ENCODE measurements around the gene C1QC.

Gene C1QC

DNA sequence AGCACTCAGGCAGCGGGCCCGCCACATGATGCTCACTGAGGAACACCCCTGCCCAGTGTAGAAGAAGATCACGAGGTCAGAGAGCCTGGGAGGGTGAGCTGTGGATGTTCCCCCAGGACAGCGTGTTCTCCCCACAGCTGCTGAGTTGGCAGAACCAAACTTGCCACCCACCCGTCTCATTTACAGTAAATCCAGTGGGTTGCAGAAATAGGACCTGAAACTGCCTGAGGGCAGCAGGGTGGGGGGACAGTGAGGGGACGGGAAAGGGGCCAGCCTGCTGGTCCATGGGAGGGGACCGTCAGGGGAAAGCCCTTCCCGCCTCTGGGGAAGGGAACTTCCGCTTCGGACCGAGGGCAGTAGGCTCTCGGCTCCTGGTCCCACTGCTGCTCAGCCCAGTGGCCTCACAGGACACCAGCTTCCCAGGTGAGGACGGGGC lies 9.5 kb downstream of the C1QC start, which contains the start of gene C1QB:
TSS of gene C1QB (plus strand) at position 356 of the 436 bp plus-strand sequence. CDS start 6,227 bp downstream, outside the sequence.
- Histone ChIP-seq H3K27me3 (ENCODE audit: control insufficient read depth in 3 of 3, insufficient read depth in 3 of 3, low read depth in 1 of 3, low read length in 3 of 3) (peaks cover 0 to 49% (median 2%) of the 10 kb centered on the region in 3 experiments), H3K18ac (ENCODE audit: low read length) (peak within 1 kb of the TSS; percentile 11), H2BK120ac (ENCODE audit: low read depth, low read length) (no peak within 1 kb of the TSS), H2BK15ac (ENCODE audit: low read length) (no peak within 1 kb of the TSS), H3K4ac (ENCODE audit: low read length) (no peak within 1 kb of the TSS), H3K9me3 (replicated peaks in 1 of 2; ENCODE audit: control insufficient read depth in 2 of 2, insufficient read depth in 1 of 2, low read depth in 1 of 2, low read length in 2 of 2) (peaks cover 0 to 2% of the 10 kb centered on the region in 2 donors), H2AK5ac (ENCODE audit: low read depth, low read length) (peak within 1 kb of the TSS; percentile 6), H3K4me2 (ENCODE audit: insufficient read depth, low read length, poor library complexity, severe bottlenecking) (no peak within 1 kb of the TSS), H3K14ac (ENCODE audit: low read length) (peak within 1 kb of the TSS; percentile 42), H4K8ac (ENCODE audit: low read depth, low read length) (no peak within 1 kb of the TSS), H3K79me1 (ENCODE audit: low read depth, low read length) (no peaks in the 10 kb centered on the region), H2BK12ac (ENCODE audit: low read length) (no peak within 1 kb of the TSS), H3K27ac (replicated peaks; ENCODE audit: low read length) (no peak within 1 kb of the TSS), H3K4me1 (ENCODE audit: control insufficient read depth in 2 of 2, insufficient read depth in 1 of 2, low read depth in 1 of 2, low read length in 2 of 2) (no peaks in the 10 kb centered on the region), H3K4me3 (ENCODE audit: low read length in 2 of 2) (no peak within 1 kb of the TSS), H3K9ac (ENCODE audit: low read depth, low read length, poor library complexity) (no peak within 1 kb of the TSS), H3K36me3 (replicated peaks in 1 of 2; ENCODE audit: control insufficient read depth in 2 of 2, insufficient read depth in 2 of 2, low read length in 2 of 2) (no peaks in the 10 kb centered on the region), H4K91ac (ENCODE audit: low read depth, low read length, poor library complexity) (no peak within 1 kb of the TSS), H2BK5ac (ENCODE audit: low read length) (no peak within 1 kb of the TSS), H2AFZ (ENCODE audit: low read length) (no peak within 1 kb of the TSS), H3K23ac (ENCODE audit: low read depth, low read length, poor library complexity) (peak within 1 kb of the TSS; percentile 16)
- no peak for DNase-seq (ENCODE audit: low spot score)
- no CpG with 5 or more reads among the region's 13 CpGs for WGBS, 2 donors (ENCODE audit: extremely low coverage in 2 of 2, insufficient read length in 2 of 2, insufficient replicate concordance in 1 of 2)

DNA sequence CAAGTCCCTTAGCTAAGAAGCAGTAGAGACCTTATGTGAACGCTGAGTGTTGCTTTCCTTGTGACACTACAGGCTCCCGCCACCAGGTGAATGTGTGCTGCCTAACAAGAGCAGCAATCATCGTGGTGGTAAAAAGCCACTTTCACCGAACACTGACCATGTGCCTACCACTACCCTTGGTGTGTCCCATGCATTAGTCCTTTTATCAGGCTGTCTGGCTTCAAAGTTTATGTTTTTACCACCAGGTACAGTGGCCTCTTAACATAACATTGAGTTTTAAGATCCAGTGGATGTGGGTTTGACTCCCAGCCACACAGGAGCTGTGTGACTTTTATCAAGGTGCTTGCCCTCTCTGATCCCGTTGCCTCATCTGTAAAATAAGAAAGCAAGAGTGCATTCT lies 11.3 kb downstream of the C1QC start:
- H4K8ac ChIP-seq (ENCODE audit: low read depth, low read length) = no peak overlapping the region
- H3K9ac ChIP-seq (ENCODE audit: low read depth, low read length, poor library complexity) = no peak overlapping the region
- no peak overlapping the region for H3K4me3 ChIP-seq (ENCODE audit: low read length in 2 of 2)
- H2AFZ ChIP-seq (ENCODE audit: low read length) = no peak overlapping the region
- no peak overlapping the region for H3K18ac ChIP-seq (ENCODE audit: low read length)
- no peak overlapping the region for H2BK15ac ChIP-seq (ENCODE audit: low read length)
- no peaks in the 10 kb centered on the region for H3K4me1 ChIP-seq (ENCODE audit: control insufficient read depth in 2 of 2, insufficient read depth in 1 of 2, low read depth in 1 of 2, low read length in 2 of 2)
- no peak overlapping the region for H2AK5ac ChIP-seq (ENCODE audit: low read depth, low read length)
- H4K91ac ChIP-seq (ENCODE audit: low read depth, low read length, poor library complexity) = no peak overlapping the region
- H3K79me1 ChIP-seq (ENCODE audit: low read depth, low read length) = no peaks in the 10 kb centered on the region
- H2BK120ac ChIP-seq (ENCODE audit: low read depth, low read length) = no peak overlapping the region
- H3K14ac ChIP-seq (ENCODE audit: low read length) = no peak overlapping the region
- no peak overlapping the region for H3K27ac ChIP-seq (replicated peaks; ENCODE audit: low read length)
- H3K4ac ChIP-seq (ENCODE audit: low read length) = no peak overlapping the region
- no peak overlapping the region for H2BK12ac ChIP-seq (ENCODE audit: low read length)
- no CpG with 5 or more reads among the region's 5 CpGs for WGBS, 2 donors (ENCODE audit: extremely low coverage in 2 of 2, insufficient read length in 2 of 2, insufficient replicate concordance in 1 of 2)
- peaks cover 0 to 49% (median 2%) of the 10 kb centered on the region in 3 experiments for H3K27me3 ChIP-seq (ENCODE audit: control insufficient read depth in 3 of 3, insufficient read depth in 3 of 3, low read depth in 1 of 3, low read length in 3 of 3)
- H3K36me3 ChIP-seq (replicated peaks in 1 of 2; ENCODE audit: control insufficient read depth in 2 of 2, insufficient read depth in 2 of 2, low read length in 2 of 2) = no peaks in the 10 kb centered on the region
- DNase-seq (ENCODE audit: low spot score) = no peak
- no peak overlapping the region for H3K23ac ChIP-seq (ENCODE audit: low read depth, low read length, poor library complexity)
- H3K9me3 ChIP-seq (replicated peaks in 1 of 2; ENCODE audit: control insufficient read depth in 2 of 2, insufficient read depth in 1 of 2, low read depth in 1 of 2, low read length in 2 of 2) = peaks cover 0 to 2% of the 10 kb centered on the region in 2 donors
- no peak overlapping the region for H3K4me2 ChIP-seq (ENCODE audit: insufficient read depth, low read length, poor library complexity, severe bottlenecking)
- H2BK5ac ChIP-seq (ENCODE audit: low read length) = no peak overlapping the region

DNA sequence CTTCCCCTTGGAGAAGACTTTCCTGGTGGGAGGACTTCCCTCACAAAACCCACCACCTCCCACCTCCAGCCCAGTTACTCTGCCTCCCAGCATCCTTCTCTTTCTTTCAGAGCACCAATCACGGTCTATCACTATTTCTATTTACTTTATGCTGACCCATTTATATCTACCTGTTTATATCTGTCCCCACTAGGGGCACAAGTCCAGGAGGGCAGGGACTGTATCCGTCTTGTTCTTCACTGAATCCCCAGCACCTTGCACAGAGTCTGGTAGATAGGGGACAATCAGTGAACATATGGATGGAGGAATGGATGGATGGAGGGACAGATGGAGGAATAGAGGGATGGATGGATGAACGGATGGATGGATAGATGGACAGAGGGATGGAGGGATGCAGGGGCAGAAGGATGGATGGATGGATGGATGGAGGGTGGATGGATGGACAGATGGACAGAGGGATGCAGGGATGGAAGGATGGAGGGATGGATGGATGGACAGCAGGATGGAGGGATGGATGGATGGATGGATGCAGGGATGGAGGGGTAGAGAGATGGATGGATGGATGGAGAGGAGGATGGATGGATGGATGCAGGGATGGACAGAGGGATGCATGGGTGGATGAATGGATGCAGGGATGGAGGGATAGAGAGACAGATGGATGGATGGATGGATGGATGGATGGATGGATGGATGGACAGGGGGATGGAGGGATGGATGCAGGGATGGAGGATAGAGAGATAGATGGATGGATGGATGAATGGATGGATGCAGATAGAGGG lies 15.1 kb downstream of the C1QC start:
- H4K91ac ChIP-seq (ENCODE audit: low read depth, low read length, poor library complexity) = no peak overlapping the region
- H2AFZ ChIP-seq (ENCODE audit: low read length) = no peak overlapping the region
- no peak overlapping the region for H3K4ac ChIP-seq (ENCODE audit: low read length)
- no peak overlapping the region for H3K27ac ChIP-seq (replicated peaks; ENCODE audit: low read length)
- no peak overlapping the region for H2BK15ac ChIP-seq (ENCODE audit: low read length)
- DNase-seq (ENCODE audit: low spot score) = no peak
- H3K79me1 ChIP-seq (ENCODE audit: low read depth, low read length) = no peaks in the 10 kb centered on the region
- H3K4me1 ChIP-seq (ENCODE audit: control insufficient read depth in 2 of 2, insufficient read depth in 1 of 2, low read depth in 1 of 2, low read length in 2 of 2) = no peaks in the 10 kb centered on the region
- no peak overlapping the region for H3K14ac ChIP-seq (ENCODE audit: low read length)
- H2BK5ac ChIP-seq (ENCODE audit: low read length) = no peak overlapping the region
- no peak overlapping the region for H3K18ac ChIP-seq (ENCODE audit: low read length)
- no peak overlapping the region for H3K23ac ChIP-seq (ENCODE audit: low read depth, low read length, poor library complexity)
- peak overlapping the region; percentile 35 for H3K9ac ChIP-seq (ENCODE audit: low read depth, low read length, poor library complexity)
- H3K27me3 ChIP-seq (ENCODE audit: control insufficient read depth in 3 of 3, insufficient read depth in 3 of 3, low read depth in 1 of 3, low read length in 3 of 3) = peaks cover 0 to 33% (median 0%) of the 10 kb centered on the region in 3 experiments
- no peaks in the 10 kb centered on the region for H3K36me3 ChIP-seq (replicated peaks in 1 of 2; ENCODE audit: control insufficient read depth in 2 of 2, insufficient read depth in 2 of 2, low read length in 2 of 2)
- no peak overlapping the region for H3K4me2 ChIP-seq (ENCODE audit: insufficient read depth, low read length, poor library complexity, severe bottlenecking)
- H4K8ac ChIP-seq (ENCODE audit: low read depth, low read length) = peak overlapping the region; percentile 20
- H2BK120ac ChIP-seq (ENCODE audit: low read depth, low read length) = no peak overlapping the region
- no peak overlapping the region for H2BK12ac ChIP-seq (ENCODE audit: low read length)
- peak overlapping the region in 1 of 2 donors; percentile 4 for H3K4me3 ChIP-seq (ENCODE audit: low read length in 2 of 2)
- no CpG with 5 or more reads among the region's 3 CpGs for WGBS, 2 donors (ENCODE audit: extremely low coverage in 2 of 2, insufficient read length in 2 of 2, insufficient replicate concordance in 1 of 2)
- H2AK5ac ChIP-seq (ENCODE audit: low read depth, low read length) = no peak overlapping the region
- no peaks in the 10 kb centered on the region for H3K9me3 ChIP-seq (replicated peaks in 1 of 2; ENCODE audit: control insufficient read depth in 2 of 2, insufficient read depth in 1 of 2, low read depth in 1 of 2, low read length in 2 of 2)

DNA sequence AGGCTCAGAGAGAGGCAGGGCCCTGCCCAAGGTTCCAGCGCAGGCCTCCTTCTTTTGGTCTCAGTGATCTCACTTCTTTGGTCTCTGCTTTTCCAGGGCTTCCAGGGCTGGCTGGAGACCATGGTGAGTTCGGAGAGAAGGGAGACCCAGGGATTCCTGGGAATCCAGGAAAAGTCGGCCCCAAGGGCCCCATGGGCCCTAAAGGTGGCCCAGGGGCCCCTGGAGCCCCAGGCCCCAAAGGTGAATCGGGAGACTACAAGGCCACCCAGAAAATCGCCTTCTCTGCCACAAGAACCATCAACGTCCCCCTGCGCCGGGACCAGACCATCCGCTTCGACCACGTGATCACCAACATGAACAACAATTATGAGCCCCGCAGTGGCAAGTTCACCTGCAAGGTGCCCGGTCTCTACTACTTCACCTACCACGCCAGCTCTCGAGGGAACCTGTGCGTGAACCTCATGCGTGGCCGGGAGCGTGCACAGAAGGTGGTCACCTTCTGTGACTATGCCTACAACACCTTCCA lies 17.3 kb downstream of the C1QC start:
- H4K91ac ChIP-seq (ENCODE audit: low read depth, low read length, poor library complexity) = no peak overlapping the region
- H2AFZ ChIP-seq (ENCODE audit: low read length) = no peak overlapping the region
- H2BK120ac ChIP-seq (ENCODE audit: low read depth, low read length) = no peak overlapping the region
- no peak overlapping the region for H3K18ac ChIP-seq (ENCODE audit: low read length)
- no peak overlapping the region for H3K23ac ChIP-seq (ENCODE audit: low read depth, low read length, poor library complexity)
- H3K36me3 ChIP-seq (replicated peaks in 1 of 2; ENCODE audit: control insufficient read depth in 2 of 2, insufficient read depth in 2 of 2, low read length in 2 of 2) = no peaks in the 10 kb centered on the region
- H4K8ac ChIP-seq (ENCODE audit: low read depth, low read length) = no peak overlapping the region
- H3K79me1 ChIP-seq (ENCODE audit: low read depth, low read length) = no peaks in the 10 kb centered on the region
- H3K4me2 ChIP-seq (ENCODE audit: insufficient read depth, low read length, poor library complexity, severe bottlenecking) = no peak overlapping the region
- peak overlapping the region in 1 of 2 donors; percentile 7 for H3K4me3 ChIP-seq (ENCODE audit: low read length in 2 of 2)
- H2BK12ac ChIP-seq (ENCODE audit: low read length) = peak overlapping the region; percentile 12
- H3K27ac ChIP-seq (replicated peaks; ENCODE audit: low read length) = no peak overlapping the region
- no peak for DNase-seq (ENCODE audit: low spot score)
- no peak overlapping the region for H3K4ac ChIP-seq (ENCODE audit: low read length)
- H3K9me3 ChIP-seq (replicated peaks in 1 of 2; ENCODE audit: control insufficient read depth in 2 of 2, insufficient read depth in 1 of 2, low read depth in 1 of 2, low read length in 2 of 2) = no peaks in the 10 kb centered on the region
- no CpG with 5 or more reads among the region's 19 CpGs for WGBS, 2 donors (ENCODE audit: extremely low coverage in 2 of 2, insufficient read length in 2 of 2, insufficient replicate concordance in 1 of 2)
- no peak overlapping the region for H2BK5ac ChIP-seq (ENCODE audit: low read length)
- H3K14ac ChIP-seq (ENCODE audit: low read length) = no peak overlapping the region
- no peak overlapping the region for H2BK15ac ChIP-seq (ENCODE audit: low read length)
- peaks cover 0 to under 1% of the 10 kb centered on the region in 2 donors for H3K4me1 ChIP-seq (ENCODE audit: control insufficient read depth in 2 of 2, insufficient read depth in 1 of 2, low read depth in 1 of 2, low read length in 2 of 2)
- peaks cover 0 to 16% (median 0%) of the 10 kb centered on the region in 3 experiments for H3K27me3 ChIP-seq (ENCODE audit: control insufficient read depth in 3 of 3, insufficient read depth in 3 of 3, low read depth in 1 of 3, low read length in 3 of 3)
- H3K9ac ChIP-seq (ENCODE audit: low read depth, low read length, poor library complexity) = no peak overlapping the region
- H2AK5ac ChIP-seq (ENCODE audit: low read depth, low read length) = peak overlapping the region; percentile 9
